PFSK-1 (cell line): ENCODE results near the gene RIPOR1.

Experiments
- FOXP2 ChIP-seq: optimal IDR thresholded peaks from 2 replicates; pipeline ENCODE3; 2011; ENCODE audit warnings: borderline replicate concordance, control low read depth, inconsistent platforms; ENCODE audit not compliant: insufficient read depth; ENCODE audit errors: extremely low read length, extremely low read depth
- POLR2AphosphoS5 ChIP-seq: IDR thresholded peaks from 2 replicates; pipeline ENCODE4 v1.6.1; 2012; ENCODE audit warnings: low read depth, mild to moderate bottlenecking, control low read depth, low read length, moderate library complexity
- REST ChIP-seq, 2 experiments: IDR thresholded peaks; 2 replicates each; pipeline versions ENCODE4 v1.6.1 to v1.8.0; 2011 to 2012; ENCODE audit warnings: low read depth in 2 of 2, low read length in 2 of 2, control low read depth in 1 of 2, inconsistent platforms in 1 of 2, mild to moderate bottlenecking in 1 of 2, moderate library complexity in 1 of 2; ENCODE audit not compliant: insufficient read depth in 1 of 2
- SIN3A ChIP-seq: IDR thresholded peaks from 2 replicates; pipeline ENCODE4 v1.6.1; 2012; ENCODE audit warnings: mild to moderate bottlenecking, low read length, moderate library complexity, borderline replicate concordance; ENCODE audit not compliant: insufficient read depth
- TAF1 ChIP-seq: IDR thresholded peaks from 2 replicates; pipeline ENCODE4 v1.6.1; 2012; ENCODE audit warnings: low read length, control low read depth, borderline replicate concordance; ENCODE audit not compliant: insufficient read depth

The RIPOR1 gene

GRCh38 chr16:67571464-67571863 is 42.8 kb downstream of the RIPOR1 start:
- no peak for TF ChIP-seq SIN3A
- TF ChIP-seq POLR2AphosphoS5, result no peak
- no peak for TF ChIP-seq TAF1
- no peak for TF ChIP-seq REST (IDR thresholded peaks at IDR 0.05; ENCODE audit: insufficient read depth in 1 of 2, low read depth in 2 of 2, low read length in 2 of 2)
- no peak for TF ChIP-seq FOXP2

GRCh38 chr16:67571981-67572431 is 43.4 kb downstream of the RIPOR1 start:
- TF ChIP-seq POLR2AphosphoS5 (no peak), TAF1 (no peak), FOXP2 (no peak), REST (IDR thresholded peaks at IDR 0.05; ENCODE audit: insufficient read depth in 1 of 2, low read depth in 2 of 2, low read length in 2 of 2) (no peak), SIN3A (no peak)

GRCh38 chr16:67579686-67580085 is 51.1 kb downstream of the RIPOR1 start:
- TF ChIP-seq SIN3A (no peak), POLR2AphosphoS5 (no peak), REST (IDR thresholded peaks at IDR 0.05; ENCODE audit: insufficient read depth in 1 of 2, low read depth in 2 of 2, low read length in 2 of 2) (no peak), FOXP2 (no peak), TAF1 (no peak)

GRCh38 chr16:67580202-67580601 is 51.6 kb downstream of the RIPOR1 start:
- TF ChIP-seq FOXP2 (no peak), SIN3A (no peak), TAF1 (no peak), REST (IDR thresholded peaks at IDR 0.05; ENCODE audit: insufficient read depth in 1 of 2, low read depth in 2 of 2, low read length in 2 of 2) (no peak), POLR2AphosphoS5 (no peak)

GRCh38 chr16:67593288-67593687 is 64.7 kb downstream of the RIPOR1 start:
- TF ChIP-seq TAF1 (no peak), REST (IDR thresholded peaks at IDR 0.05; ENCODE audit: insufficient read depth in 1 of 2, low read depth in 2 of 2, low read length in 2 of 2) (no peak), FOXP2 (no peak), POLR2AphosphoS5 (no peak), SIN3A (no peak)
